ENCODE data around the gene RNF11.
A peak's percentile ranks its signal among the peaks of the same experiment; 100 is the strongest.

RNF11 gene

GRCh38 chr1:51266181-51266580, 30.1 kb downstream of the RNF11 start:
- DNase-seq = no peak

DNA sequence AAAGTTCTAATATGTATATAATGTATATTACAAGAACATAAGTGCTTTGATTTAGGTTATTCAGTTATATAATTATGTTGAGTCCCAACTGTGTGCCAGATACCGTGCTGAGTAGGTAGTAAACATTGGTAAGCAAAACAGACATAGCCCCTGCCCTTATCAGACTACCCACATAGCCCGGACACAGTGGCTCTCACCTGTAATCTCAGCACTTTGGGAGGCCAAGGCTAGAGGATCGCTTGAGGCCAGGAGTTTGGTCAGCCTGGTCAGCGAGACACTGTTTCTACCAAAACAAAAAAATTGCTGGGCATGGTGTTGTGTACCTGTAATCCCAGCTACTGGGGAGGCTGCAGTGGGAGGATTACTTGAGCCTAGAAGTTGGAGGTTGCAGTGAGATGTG, 30.7 kb downstream of the RNF11 start:
- no peak for DNase-seq

DNA sequence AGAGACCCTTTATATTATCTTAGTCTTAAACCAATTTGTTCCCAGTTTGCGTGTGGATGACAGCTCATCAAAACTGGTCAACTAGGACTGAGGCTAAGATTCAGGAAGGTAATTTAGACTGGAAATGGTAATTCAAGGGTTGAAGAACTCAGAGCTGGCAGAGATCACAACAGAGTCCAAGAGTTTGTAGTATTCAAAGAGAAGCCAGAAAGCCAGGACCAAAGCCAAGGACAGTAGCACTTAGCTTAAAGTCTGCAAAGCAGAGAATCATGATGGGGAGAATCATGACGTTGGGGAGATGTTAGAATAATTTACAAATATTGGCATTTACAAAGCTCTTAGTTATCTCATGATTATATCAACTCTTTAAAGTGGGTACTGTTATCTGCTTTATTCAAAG, 32.6 kb downstream of the RNF11 start:
- DNase-seq = no peak

DNA sequence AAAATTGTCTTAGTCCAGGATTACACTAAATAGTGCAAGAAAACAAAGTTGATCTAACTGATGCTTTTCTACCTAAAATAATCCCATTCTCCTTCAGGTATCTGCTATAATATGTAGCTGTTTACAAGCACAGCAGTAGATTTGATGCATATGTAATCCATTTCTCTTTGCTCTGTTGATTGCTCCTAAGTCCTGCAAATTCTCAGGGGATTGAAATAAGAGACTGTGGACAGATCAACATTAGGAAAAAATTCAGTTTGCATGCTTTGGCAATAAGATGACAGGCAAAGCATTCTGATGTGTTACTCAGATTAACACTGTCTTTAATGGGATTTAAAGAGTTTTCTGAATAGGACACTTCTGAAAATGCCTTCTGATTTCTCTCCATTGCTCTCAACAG, 34.7 kb downstream of the RNF11 start:
- no peak for DNase-seq

- DNase-seq = no peak
Observed at GRCh38 chr1:51272916-51273315, 36.8 kb downstream of the RNF11 start.

DNA sequence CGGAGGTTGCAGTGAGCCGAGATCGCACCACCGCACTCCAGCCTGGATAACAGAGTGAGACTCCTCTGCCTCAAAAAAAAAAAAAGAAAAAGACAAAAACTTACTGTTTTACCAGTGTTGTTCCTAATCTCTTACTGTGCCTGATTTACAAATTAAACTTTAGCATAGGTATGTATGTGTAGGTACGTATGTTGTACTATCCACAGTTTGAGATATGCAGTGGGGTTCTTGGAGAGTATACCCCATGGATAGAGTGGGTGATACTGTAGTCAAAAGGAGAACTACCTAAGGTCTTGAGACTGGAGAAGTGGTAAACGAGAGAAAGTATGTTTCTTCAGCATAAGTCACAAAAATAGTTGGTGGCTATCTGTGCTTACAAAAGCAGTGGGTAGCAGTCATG, 38.6 kb downstream of the RNF11 start:
- DNase-seq = no peak

GRCh38 chr1:51276286-51276685, 40.2 kb downstream of the RNF11 start:
- no peak for DNase-seq

GRCh38 chr1:51280321-51280978, 44.4 kb downstream of the RNF11 start:
- DNase-seq = no peak

DNA sequence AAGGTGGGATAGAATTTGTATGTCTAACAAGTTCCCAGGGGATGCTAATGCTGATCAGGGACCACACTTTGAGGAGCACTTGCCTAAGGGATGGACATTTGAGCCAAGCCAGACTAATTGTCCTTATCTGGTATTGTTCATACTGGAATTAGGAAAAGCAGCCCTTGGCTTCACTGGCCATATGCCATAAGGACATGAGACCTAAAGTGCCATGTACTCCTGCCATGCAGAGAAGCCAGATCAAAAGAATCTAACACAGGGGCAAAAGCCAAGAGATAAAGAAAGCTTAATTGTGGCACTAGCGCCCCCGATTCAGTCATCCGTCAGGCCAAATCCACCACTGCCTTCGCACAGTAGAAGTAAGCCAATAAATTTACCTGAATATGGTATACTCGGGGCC, 45.7 kb downstream of the RNF11 start:
- DNase-seq = no peak

DNA sequence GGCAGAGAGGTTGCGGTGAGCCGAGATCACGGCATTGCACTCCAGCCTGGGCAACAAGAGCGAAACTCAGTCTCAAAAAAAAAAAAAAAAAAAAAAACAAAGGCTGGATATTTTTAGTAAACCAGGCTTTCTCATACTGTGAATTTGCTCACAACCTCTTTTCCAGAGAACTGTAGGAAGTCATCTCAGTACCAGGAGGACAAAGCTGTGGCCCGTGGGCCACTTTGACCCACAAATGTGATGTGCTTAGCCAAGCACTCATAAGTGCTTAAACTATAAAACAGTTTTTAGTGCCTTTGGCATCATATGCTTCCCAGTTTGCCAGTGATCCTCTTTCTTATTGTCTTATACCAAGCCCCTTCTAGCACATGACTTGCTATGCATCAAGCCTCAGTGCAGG, 46.5 kb downstream of the RNF11 start:
- peak in 1 of 5 experiments; percentile 78 for DNase-seq

- DNase-seq = no peak
Observed at GRCh38 chr1:51283979-51284378, 47.9 kb downstream of the RNF11 start.

GRCh38 chr1:51284487-51284954, 48.4 kb downstream of the RNF11 start:
- no peak for DNase-seq

DNA sequence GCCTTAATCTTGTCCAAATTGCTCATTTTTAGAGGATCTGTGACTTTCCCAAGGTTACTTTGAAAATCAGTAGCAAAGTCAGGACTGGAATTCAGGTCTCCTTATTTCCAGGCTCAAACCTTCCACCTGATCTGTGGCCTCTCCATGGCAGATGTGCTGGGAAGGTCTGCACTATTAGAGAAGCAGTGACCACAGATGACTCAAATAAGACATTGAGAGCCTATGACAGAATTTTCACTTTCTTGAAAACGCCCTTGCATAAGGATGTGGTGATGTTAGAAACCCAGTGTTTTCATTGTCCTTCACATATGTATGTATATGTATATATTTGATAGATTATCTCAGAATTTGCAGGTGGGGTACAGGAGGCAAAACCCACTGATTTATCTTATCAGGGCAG, 49.0 kb downstream of the RNF11 start:
- DNase-seq = peak in 1 of 5 experiments; percentile 77

- no peak for DNase-seq
Observed at GRCh38 chr1:51287966-51288365, 51.9 kb downstream of the RNF11 start.

- DNase-seq = no peak
Observed at GRCh38 chr1:51288578-51288977, 52.5 kb downstream of the RNF11 start.

DNA sequence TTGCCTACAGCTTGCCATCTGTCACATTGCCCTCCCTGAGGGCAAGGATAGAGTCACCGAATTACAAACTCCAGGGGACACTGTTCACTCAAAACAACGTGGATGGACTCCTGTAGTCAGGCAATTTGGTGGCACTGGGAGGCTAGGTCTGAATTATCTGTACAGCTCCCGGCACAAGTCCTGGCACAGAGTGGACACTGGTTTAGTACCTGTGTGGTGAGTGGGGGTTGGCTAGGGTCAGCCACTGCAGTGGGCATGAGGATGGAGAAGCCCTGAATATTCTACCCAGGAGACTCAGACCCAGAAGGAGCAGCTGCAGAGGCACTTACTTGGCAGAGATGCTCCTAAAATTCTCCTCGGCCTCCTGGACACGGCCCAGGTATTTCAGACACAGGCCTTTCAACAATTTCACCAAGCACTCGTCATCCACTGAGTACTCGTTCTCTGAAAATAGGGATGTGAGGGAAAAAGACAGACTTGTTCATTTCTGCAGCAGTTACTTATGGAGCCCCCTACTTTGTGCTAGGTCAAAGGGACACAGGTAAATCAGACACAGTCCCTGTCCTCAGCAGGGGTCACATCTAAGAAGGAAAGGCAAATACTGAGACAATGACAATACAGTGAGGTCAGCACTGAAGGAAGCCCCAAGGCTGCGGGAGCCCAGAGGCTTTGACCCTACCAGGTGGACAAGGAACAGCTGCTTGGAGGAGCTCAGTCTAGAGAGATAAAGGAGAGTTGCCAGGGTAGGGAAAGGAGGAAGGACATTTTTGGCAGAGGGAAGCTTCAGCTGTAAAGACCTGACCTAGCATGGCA, 53.8 kb downstream of the RNF11 start:
- no peak for DNase-seq

- DNase-seq = no peak
Observed at GRCh38 chr1:51290489-51290847, 54.4 kb downstream of the RNF11 start.

GRCh38 chr1:51293898-51294515, 57.9 kb downstream of the RNF11 start:
- no peak for DNase-seq

- peak in 1 of 5 experiments; percentile 35 for DNase-seq
Observed at GRCh38 chr1:51294566-51295184, 58.6 kb downstream of the RNF11 start.

GRCh38 chr1:51295926-51296325, 59.9 kb downstream of the RNF11 start:
- DNase-seq = no peak

DNA sequence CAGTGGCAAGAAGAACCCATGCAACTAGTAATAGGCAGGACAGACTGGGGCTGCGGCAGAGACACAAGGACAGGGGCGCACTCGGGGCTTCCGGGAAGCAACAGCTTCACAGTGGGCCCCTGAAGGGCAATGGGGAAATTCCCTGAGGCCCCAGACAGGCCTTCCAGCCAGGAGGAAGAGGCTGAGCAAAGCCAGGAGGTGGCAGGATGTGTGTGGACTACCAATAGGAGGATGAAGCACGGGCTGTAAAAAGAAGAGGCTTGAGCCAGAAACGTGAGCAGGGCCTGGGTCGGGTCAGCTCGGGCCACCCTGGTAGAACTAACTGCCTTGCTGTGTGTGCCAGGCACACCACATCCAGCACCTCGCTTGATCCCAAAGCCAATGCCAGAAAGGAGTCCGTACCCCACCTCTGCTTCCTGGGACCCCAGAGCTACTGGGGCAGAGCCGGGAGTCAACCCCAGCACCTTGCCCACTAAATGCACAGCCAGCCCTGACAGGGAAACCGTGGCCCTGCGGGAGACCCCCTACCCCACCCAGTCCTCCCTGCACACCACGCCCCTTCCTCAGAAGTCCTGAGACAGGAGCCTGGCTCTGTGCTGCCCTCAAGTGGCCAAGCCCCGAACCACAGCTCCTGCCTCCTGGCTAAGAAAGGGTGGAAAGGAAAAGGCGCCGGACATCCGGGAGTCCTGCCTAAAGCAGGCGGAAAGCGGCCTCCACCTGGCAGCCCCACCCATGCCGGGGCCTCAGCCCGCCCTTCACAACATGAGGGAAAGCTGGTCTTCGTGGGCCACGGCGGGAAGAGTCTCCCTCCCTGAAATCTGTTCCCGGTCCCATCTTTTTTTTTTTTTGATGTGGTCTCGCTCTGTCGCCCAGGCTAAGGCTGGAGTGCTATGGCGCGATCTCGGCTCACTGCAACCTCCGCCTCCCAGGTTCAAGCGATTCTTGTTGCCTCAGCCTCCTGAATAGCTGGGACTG, 60.6 kb downstream of the RNF11 start:
- DNase-seq = peak; percentile 24 to 70 (median 48)
